Measurements from ENCODE around the gene DDT. TPM values are rescaled to one million over a fixed set of nuclear protein-coding genes. Genes with fewer than 3 reads are reported as not detected.

The DDT gene
- total RNA-seq, 1 donor from 2014 or later, result 108 TPM

- TF ChIP-seq CTCF (IDR thresholded peaks at IDR 0.05), result no peak
- Mint-ChIP-seq H3K27me3 (ENCODE audit: unreplicated experiment) (no peaks in the 10 kb centered on the region), H3K4me3 (ENCODE audit: unreplicated experiment) (peak overlapping the region; percentile 50), H3K27ac (ENCODE audit: unreplicated experiment) (no peak overlapping the region), H3K4me1 (ENCODE audit: unreplicated experiment) (peaks cover 18% of the 10 kb centered on the region), H3K36me3 (ENCODE audit: unreplicated experiment) (no peaks in the 10 kb centered on the region), H3K9me3 (ENCODE audit: unreplicated experiment) (no peaks in the 10 kb centered on the region)
- DNase-seq (ENCODE audit: extremely low spot score, unreplicated experiment), result no peak
These were observed 35.8 kb upstream of the DDT start for GRCh38 chr22:24010018-24010391.

DNA sequence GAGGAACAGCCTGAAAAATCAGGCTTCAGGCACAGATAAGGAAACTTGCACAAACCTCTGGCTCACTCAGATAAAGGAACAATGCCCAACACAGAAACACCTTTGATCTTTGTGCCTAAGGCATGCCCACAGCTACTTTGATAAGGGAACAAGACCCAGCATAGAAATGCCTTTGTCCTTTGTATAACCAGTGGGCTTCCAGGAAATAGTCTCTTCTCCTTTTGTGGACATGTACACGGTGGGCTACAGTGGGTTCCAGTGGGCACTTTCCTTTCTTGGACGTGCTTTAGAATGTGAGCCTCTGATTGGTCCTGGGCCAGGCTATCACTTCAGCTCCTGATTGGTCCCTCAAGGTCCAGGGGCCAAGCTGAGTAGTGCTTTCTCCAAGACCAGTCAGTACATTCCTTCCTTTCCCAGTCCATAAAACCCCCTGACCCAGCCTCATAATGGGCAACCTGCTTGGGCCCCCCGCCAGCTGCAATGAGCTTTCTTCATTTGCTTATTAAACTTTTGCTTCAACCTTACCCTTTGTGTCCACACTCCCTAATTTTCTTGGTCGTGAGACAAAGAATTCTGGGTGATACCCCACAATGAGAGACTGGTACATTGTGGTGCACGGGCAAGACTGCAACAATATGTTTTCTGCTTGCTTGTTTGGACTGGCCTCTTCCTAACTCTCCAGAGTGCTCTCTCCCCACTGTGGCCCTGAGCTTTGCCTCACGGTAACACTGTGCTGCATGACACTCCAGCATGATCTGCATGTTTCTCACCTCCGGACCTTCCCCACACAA lies 35.2 kb upstream of the DDT start:
- TF ChIP-seq CTCF (IDR thresholded peaks at IDR 0.05), result no peak
- Mint-ChIP-seq H3K27ac (ENCODE audit: unreplicated experiment) (no peak overlapping the region), H3K36me3 (ENCODE audit: unreplicated experiment) (no peaks in the 10 kb centered on the region), H3K9me3 (ENCODE audit: unreplicated experiment) (no peaks in the 10 kb centered on the region), H3K27me3 (ENCODE audit: unreplicated experiment) (no peaks in the 10 kb centered on the region), H3K4me3 (ENCODE audit: unreplicated experiment) (no peak overlapping the region), H3K4me1 (ENCODE audit: unreplicated experiment) (peaks cover 18% of the 10 kb centered on the region)
- no peak for DNase-seq (ENCODE audit: extremely low spot score, unreplicated experiment)

- Mint-ChIP-seq H3K27me3 (ENCODE audit: unreplicated experiment) (no peaks in the 10 kb centered on the region), H3K36me3 (ENCODE audit: unreplicated experiment) (no peaks in the 10 kb centered on the region), H3K9me3 (ENCODE audit: unreplicated experiment) (no peaks in the 10 kb centered on the region), H3K27ac (ENCODE audit: unreplicated experiment) (no peak overlapping the region), H3K4me1 (ENCODE audit: unreplicated experiment) (peaks cover 16% of the 10 kb centered on the region), H3K4me3 (ENCODE audit: unreplicated experiment) (no peak overlapping the region)
- TF ChIP-seq CTCF (IDR thresholded peaks at IDR 0.05), result no peak
- DNase-seq (ENCODE audit: extremely low spot score, unreplicated experiment), result no peak
These were observed 34.4 kb upstream of the DDT start for GRCh38 chr22:24008381-24009226.

DNA sequence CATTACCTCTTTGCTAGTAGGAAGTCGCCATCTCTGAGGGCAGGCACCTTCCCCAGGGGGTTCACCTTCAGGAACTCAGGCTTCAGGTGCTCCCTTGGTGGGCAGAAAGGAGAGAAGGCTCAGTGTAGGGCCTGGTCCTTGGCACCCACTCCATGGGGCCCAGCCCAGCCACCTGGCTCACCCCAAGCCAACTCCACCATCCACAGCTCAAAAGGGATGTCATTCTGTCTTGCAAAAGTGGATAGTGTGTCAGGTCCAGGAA lies 33.7 kb upstream of the DDT start:
- DNase-seq (ENCODE audit: extremely low spot score, unreplicated experiment), result no peak
- Mint-ChIP-seq H3K27ac (ENCODE audit: unreplicated experiment) (no peak overlapping the region), H3K4me1 (ENCODE audit: unreplicated experiment) (peaks cover 11% of the 10 kb centered on the region), H3K4me3 (ENCODE audit: unreplicated experiment) (no peak overlapping the region), H3K36me3 (ENCODE audit: unreplicated experiment) (no peaks in the 10 kb centered on the region), H3K27me3 (ENCODE audit: unreplicated experiment) (no peaks in the 10 kb centered on the region), H3K9me3 (ENCODE audit: unreplicated experiment) (no peaks in the 10 kb centered on the region)
- TF ChIP-seq CTCF (IDR thresholded peaks at IDR 0.05), result no peak

DNA sequence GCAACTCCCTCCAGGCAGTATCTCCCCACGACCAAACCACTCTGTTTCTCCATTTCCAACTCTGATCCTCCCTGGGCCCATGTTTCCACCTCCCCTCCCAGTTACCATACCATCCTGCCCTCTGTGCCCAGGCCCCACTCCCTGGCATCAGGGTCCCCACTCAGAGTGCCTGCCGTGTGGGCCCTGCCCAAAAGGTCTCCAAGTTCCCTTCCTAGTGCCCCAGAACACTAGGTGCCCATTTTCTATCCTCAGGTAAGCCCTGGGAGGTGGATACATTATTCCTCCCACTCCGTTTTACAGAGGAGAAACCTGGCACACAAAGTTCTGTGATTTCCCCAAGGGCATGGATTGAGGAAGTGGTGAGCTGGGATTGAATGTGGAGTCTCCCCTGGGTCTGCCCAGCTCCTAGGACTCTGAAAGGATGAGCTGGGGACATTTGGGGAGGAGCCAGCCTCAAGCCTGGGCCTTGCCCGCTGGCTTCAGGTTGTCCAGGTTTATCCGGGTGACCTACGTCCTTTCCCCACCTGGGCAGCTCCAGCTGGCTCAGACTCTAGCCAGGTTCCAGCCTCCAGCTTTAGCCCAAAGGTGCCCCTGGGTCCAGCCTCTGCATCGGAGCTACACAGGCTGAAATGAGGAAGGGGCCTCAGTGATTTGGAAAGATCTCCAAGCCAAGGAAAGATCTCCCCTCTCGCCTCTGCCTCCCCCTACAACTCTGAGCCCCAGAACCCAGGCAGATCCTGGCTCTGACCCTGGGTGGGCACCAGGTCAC lies 33.2 kb upstream of the DDT start:
- DNase-seq (ENCODE audit: extremely low spot score, unreplicated experiment), result no peak
- H3K27ac Mint-ChIP-seq (ENCODE audit: unreplicated experiment), result no peak overlapping the region
- H3K9me3 Mint-ChIP-seq (ENCODE audit: unreplicated experiment), result no peaks in the 10 kb centered on the region
- no peaks in the 10 kb centered on the region for H3K27me3 Mint-ChIP-seq (ENCODE audit: unreplicated experiment)
- no peaks in the 10 kb centered on the region for H3K36me3 Mint-ChIP-seq (ENCODE audit: unreplicated experiment)
- peaks cover 7% of the 10 kb centered on the region for H3K4me1 Mint-ChIP-seq (ENCODE audit: unreplicated experiment)
- H3K4me3 Mint-ChIP-seq (ENCODE audit: unreplicated experiment), result no peak overlapping the region
- no peak for TF ChIP-seq CTCF (IDR thresholded peaks at IDR 0.05)

Measured in osteocyte (in vitro differentiated cells).